Measurements from ENCODE around the gene SLC25A19. TPM values are rescaled to one million over a fixed set of nuclear protein-coding genes. Genes with fewer than 3 reads are reported as not detected.

The SLC25A19 gene
- total RNA-seq, 1 donor from 2014 or later: 2.9 TPM

- Mint-ChIP-seq H3K4me1 (ENCODE audit: unreplicated experiment) (peaks cover 28% of the 10 kb centered on the region), H3K27ac (ENCODE audit: unreplicated experiment) (no peak overlapping the region), H3K9me3 (ENCODE audit: unreplicated experiment) (no peaks in the 10 kb centered on the region), H3K36me3 (ENCODE audit: low read depth, unreplicated experiment) (peaks cover 6% of the 10 kb centered on the region), H3K4me3 (ENCODE audit: unreplicated experiment) (no peak overlapping the region), H3K27me3 (ENCODE audit: unreplicated experiment) (peaks cover 2% of the 10 kb centered on the region)
- no peak for TF ChIP-seq CTCF (IDR thresholded peaks at IDR 0.05; ENCODE audit: unreplicated experiment)
- DNase-seq (ENCODE audit: low spot score): no peak
Measured at GRCh38 chr17:75252039-75252816, 37.0 kb downstream of the SLC25A19 start.

- H3K27me3 Mint-ChIP-seq (ENCODE audit: unreplicated experiment): peaks cover 2% of the 10 kb centered on the region
- H3K36me3 Mint-ChIP-seq (ENCODE audit: low read depth, unreplicated experiment): peaks cover 18% of the 10 kb centered on the region
- H3K27ac Mint-ChIP-seq (ENCODE audit: unreplicated experiment): no peak overlapping the region
- TF ChIP-seq CTCF (IDR thresholded peaks at IDR 0.05; ENCODE audit: unreplicated experiment): no peak
- no peaks in the 10 kb centered on the region for H3K9me3 Mint-ChIP-seq (ENCODE audit: unreplicated experiment)
- DNase-seq (ENCODE audit: low spot score): no peak
- peaks cover 9% of the 10 kb centered on the region for H3K4me1 Mint-ChIP-seq (ENCODE audit: unreplicated experiment)
- peak overlapping the region; percentile 11 for H3K4me3 Mint-ChIP-seq (ENCODE audit: unreplicated experiment)
Measured at GRCh38 chr17:75250009-75250471, 39.2 kb downstream of the SLC25A19 start.

- no peak for DNase-seq (ENCODE audit: low spot score)
- Mint-ChIP-seq H3K27me3 (ENCODE audit: unreplicated experiment) (peaks cover 2% of the 10 kb centered on the region), H3K9me3 (ENCODE audit: unreplicated experiment) (no peaks in the 10 kb centered on the region), H3K27ac (ENCODE audit: unreplicated experiment) (no peak overlapping the region), H3K4me3 (ENCODE audit: unreplicated experiment) (no peak overlapping the region), H3K4me1 (ENCODE audit: unreplicated experiment) (peaks cover 9% of the 10 kb centered on the region), H3K36me3 (ENCODE audit: low read depth, unreplicated experiment) (peaks cover 20% of the 10 kb centered on the region)
- no peak for TF ChIP-seq CTCF (IDR thresholded peaks at IDR 0.05; ENCODE audit: unreplicated experiment)
Measured at GRCh38 chr17:75249564-75249963, 39.7 kb downstream of the SLC25A19 start.

- no peak for TF ChIP-seq CTCF (IDR thresholded peaks at IDR 0.05; ENCODE audit: unreplicated experiment)
- H3K4me1 Mint-ChIP-seq (ENCODE audit: unreplicated experiment): peaks cover 9% of the 10 kb centered on the region
- H3K27ac Mint-ChIP-seq (ENCODE audit: unreplicated experiment): peak overlapping the region; percentile 5
- no peaks in the 10 kb centered on the region for H3K9me3 Mint-ChIP-seq (ENCODE audit: unreplicated experiment)
- no peak overlapping the region for H3K4me3 Mint-ChIP-seq (ENCODE audit: unreplicated experiment)
- H3K27me3 Mint-ChIP-seq (ENCODE audit: unreplicated experiment): peaks cover 2% of the 10 kb centered on the region
- no peak for DNase-seq (ENCODE audit: low spot score)
- peaks cover 38% of the 10 kb centered on the region for H3K36me3 Mint-ChIP-seq (ENCODE audit: low read depth, unreplicated experiment)
Measured at GRCh38 chr17:75246404-75246803, 42.8 kb downstream of the SLC25A19 start.

GRCh38 chr17:75245011-75245410 is 44.2 kb downstream of the SLC25A19 start:
- Mint-ChIP-seq H3K9me3 (ENCODE audit: unreplicated experiment) (no peaks in the 10 kb centered on the region), H3K4me3 (ENCODE audit: unreplicated experiment) (no peak overlapping the region)
- TF ChIP-seq CTCF (IDR thresholded peaks at IDR 0.05; ENCODE audit: unreplicated experiment): no peak

More at GRCh38 chr17:75245011-75245410, 44.2 kb downstream of the SLC25A19 start:
- peaks cover 10% of the 10 kb centered on the region for H3K4me1 Mint-ChIP-seq (ENCODE audit: unreplicated experiment)
- H3K36me3 Mint-ChIP-seq (ENCODE audit: low read depth, unreplicated experiment): peaks cover 40% of the 10 kb centered on the region
- no peak for DNase-seq (ENCODE audit: low spot score)
- H3K27me3 Mint-ChIP-seq (ENCODE audit: unreplicated experiment): peaks cover 2% of the 10 kb centered on the region
- no peak overlapping the region for H3K27ac Mint-ChIP-seq (ENCODE audit: unreplicated experiment)

Data from endothelial cell (in vitro differentiated cells).